ENCODE data around the gene INAFM2. TPM values are rescaled to one million over a fixed set of nuclear protein-coding genes. Genes with fewer than 3 reads are reported as not detected.

The INAFM2 gene
- total and polyA plus RNA-seq, 2 donors (not counting 3 experiments of a cell fraction or from before 2014, with no cell fraction given) = 10.4 to 24.1 TPM

GRCh38 chr15:40345225-40345866 lies 21.9 kb downstream of the INAFM2 start:
- TF ChIP-seq EZH2 (IDR thresholded peaks at IDR 0.05; ENCODE audit: borderline replicate concordance, low read depth, low read length, severe bottlenecking) = no peak
- TF ChIP-seq FOS (IDR thresholded peaks at IDR 0.05; ENCODE audit: borderline replicate concordance, insufficient read depth, low read length) = no peak
- no peak for TF ChIP-seq GATA2 (IDR thresholded peaks at IDR 0.05; ENCODE audit: insufficient read depth, insufficient read length, low read depth, low read length)
- TF ChIP-seq MYC (IDR thresholded peaks at IDR 0.05; ENCODE audit: low read depth, low read length) = no peak
- no peak for TF ChIP-seq JUN (IDR thresholded peaks at IDR 0.05; ENCODE audit: borderline replicate concordance, insufficient read depth, insufficient read length, low read depth)
- no peak overlapping the region for H3K27ac ChIP-seq (ENCODE audit: insufficient read depth, low read depth, low read length)
- H3K4me2 ChIP-seq (ENCODE audit: insufficient read depth, low read length) = no peak overlapping the region
- ChIA-PET POLR2A (no interaction called here), CTCF (interaction anchor here (1.1 to 3.2 kb wide), 19 partner anchors 10 to 207 kb away, joined by 3 to 82 read pairs (median 8); partner anchors contain the start of genes DISP2, INAFM2, IVD and KNSTRN)
- BruUV-seq (replicated peaks) = no TSS peak
- no peak overlapping the region for H2AFZ ChIP-seq (ENCODE audit: low read depth, low read length)
- no peaks in the 10 kb centered on the region for H3K9me1 ChIP-seq (replicated peaks; ENCODE audit: control insufficient read depth, extremely low read depth, insufficient read depth, low read length)
- intact Hi-C loops (cut with micrococcal nuclease) = no loop called here
- no peak for FAIRE-seq
- H3K9ac ChIP-seq (replicated peaks; ENCODE audit: extremely low read depth, insufficient read depth, low read length) = no peak overlapping the region
- peaks cover 35% of the 10 kb centered on the region for H3K4me1 ChIP-seq (ENCODE audit: control insufficient read depth, extremely low read depth, insufficient read depth, low read length)
- no peaks in the 10 kb centered on the region for H3K79me2 ChIP-seq (ENCODE audit: control insufficient read depth, insufficient read depth, low read length)
- no peak overlapping the region for H3K4me3 ChIP-seq (replicated peaks in 1 of 3; ENCODE audit: insufficient read depth in 1 of 3, low read depth in 1 of 3, low read length in 3 of 3)
- no peaks in the 10 kb centered on the region for H3K36me3 ChIP-seq (ENCODE audit: control insufficient read depth in 2 of 2, extremely low read depth in 1 of 2, insufficient read depth in 2 of 2, low read length in 2 of 2)
- no peaks in the 10 kb centered on the region for H3K9me3 ChIP-seq (replicated peaks; ENCODE audit: control insufficient read depth, insufficient read depth, low read length)
- dilution Hi-C loops (cut with MboI; ENCODE audit: extremely low pct_ligation_motif_present, low sequenced_read_pairs) = no loop called here
- no peaks in the 10 kb centered on the region for H3K27me3 ChIP-seq (ENCODE audit: control insufficient read depth in 2 of 2, insufficient read depth in 2 of 2, low read length in 2 of 2)
- H4K20me1 ChIP-seq (replicated peaks; ENCODE audit: control insufficient read depth, extremely low read depth, insufficient read depth, low read length) = no peaks in the 10 kb centered on the region
- DNase-seq (ENCODE audit: low read depth, low spot score) = no peak

- ChIA-PET CTCF (interaction anchor here (1.6 to 3.2 kb wide), 4 partner anchors 11 to 77 kb away, joined by 9 to 66 read pairs (median 36); partner anchors contain the start of gene DISP2), POLR2A (no interaction called here)
- no peak overlapping the region for H3K27ac ChIP-seq (ENCODE audit: insufficient read depth, low read depth, low read length)
- no TSS peak for BruUV-seq (replicated peaks)
- no peak overlapping the region for H2AFZ ChIP-seq (ENCODE audit: low read depth, low read length)
- H3K9me3 ChIP-seq (replicated peaks; ENCODE audit: control insufficient read depth, insufficient read depth, low read length) = no peaks in the 10 kb centered on the region
- DNase-seq (ENCODE audit: low read depth, low spot score) = no peak
- TF ChIP-seq GATA2 (IDR thresholded peaks at IDR 0.05; ENCODE audit: insufficient read depth, insufficient read length, low read depth, low read length) (no peak), POLR2A (IDR thresholded peaks at IDR 0.05; ENCODE audit: low read depth, low read length) (no peak), EZH2 (IDR thresholded peaks at IDR 0.05; ENCODE audit: borderline replicate concordance, low read depth, low read length, severe bottlenecking) (no peak), POLR2AphosphoS5 (IDR thresholded peaks at IDR 0.05; ENCODE audit: insufficient read depth, low read depth, low read length) (no peak), MYC (IDR thresholded peaks at IDR 0.05; ENCODE audit: low read depth, low read length) (no peak), FOS (IDR thresholded peaks at IDR 0.05; ENCODE audit: borderline replicate concordance, insufficient read depth, low read length) (no peak), MAX (IDR thresholded peaks at IDR 0.05; ENCODE audit: insufficient read depth, insufficient read length) (no peak), CTCF (IDR thresholded peaks at IDR 0.05; ENCODE audit: extremely low read depth in 1 of 2, insufficient read depth in 1 of 2, low read depth in 1 of 2, low read length in 2 of 2) (no peak), JUN (IDR thresholded peaks at IDR 0.05; ENCODE audit: borderline replicate concordance, insufficient read depth, insufficient read length, low read depth) (no peak)
- intact Hi-C loops (cut with micrococcal nuclease) (no loop called here), dilution Hi-C loops (cut with MboI; ENCODE audit: extremely low pct_ligation_motif_present, low sequenced_read_pairs) (no loop called here)
- peaks cover 0 to 2% of the 10 kb centered on the region in 2 experiments for H3K27me3 ChIP-seq (ENCODE audit: control insufficient read depth in 2 of 2, insufficient read depth in 2 of 2, low read length in 2 of 2)
- no peaks in the 10 kb centered on the region for H3K9me1 ChIP-seq (replicated peaks; ENCODE audit: control insufficient read depth, extremely low read depth, insufficient read depth, low read length)
- H3K9ac ChIP-seq (replicated peaks; ENCODE audit: extremely low read depth, insufficient read depth, low read length) = no peak overlapping the region
- H3K36me3 ChIP-seq (ENCODE audit: control insufficient read depth in 2 of 2, extremely low read depth in 1 of 2, insufficient read depth in 2 of 2, low read length in 2 of 2) = no peaks in the 10 kb centered on the region
- H3K79me2 ChIP-seq (ENCODE audit: control insufficient read depth, insufficient read depth, low read length) = no peaks in the 10 kb centered on the region
- H3K4me2 ChIP-seq (ENCODE audit: insufficient read depth, low read length) = no peak overlapping the region
- H3K4me1 ChIP-seq (ENCODE audit: control insufficient read depth, extremely low read depth, insufficient read depth, low read length) = peaks cover 29% of the 10 kb centered on the region
- no peaks in the 10 kb centered on the region for H4K20me1 ChIP-seq (replicated peaks; ENCODE audit: control insufficient read depth, extremely low read depth, insufficient read depth, low read length)
- H3K4me3 ChIP-seq (replicated peaks in 1 of 3; ENCODE audit: insufficient read depth in 1 of 3, low read depth in 1 of 3, low read length in 3 of 3) = no peak overlapping the region
- FAIRE-seq = no peak
Measured at GRCh38 chr15:40345867-40346578, 22.5 kb downstream of the INAFM2 start.
